GM19438 (cell line): ENCODE results near the gene COPG1.

Source experiments
- ATAC-seq: cut with Tn5 transposase; IDR thresholded peaks from one replicate; pipeline ENCODE4 v1.9.1; 2021; ENCODE audit warnings: low read depth; ENCODE audit not compliant: unreplicated experiment

The COPG1 gene

GRCh38 chr3:129276385-129276784 is 27.0 kb downstream of the COPG1 start:
- ATAC-seq: peak; percentile 82

GRCh38 chr3:129277829-129278271 is 28.4 kb downstream of the COPG1 start:
- no peak for ATAC-seq

GRCh38 chr3:129278439-129278965 is 29.1 kb downstream of the COPG1 start, which contains the start of gene HMCES:
TSS of gene HMCES (plus strand) at chr3:129278870. CDS start at chr3:129279733, 863 bp downstream.
- ATAC-seq: peak; percentile 48

GRCh38 chr3:129278966-129279906 is 29.8 kb downstream of the COPG1 start:
- peak; percentile 2 for ATAC-seq

GRCh38 chr3:129280183-129280582 is 30.8 kb downstream of the COPG1 start:
- ATAC-seq: no peak

- no peak for ATAC-seq
Measured at GRCh38 chr3:129281726-129282125, 32.3 kb downstream of the COPG1 start.

- peak; percentile 72 for ATAC-seq
Measured at GRCh38 chr3:129282727-129283327, 33.4 kb downstream of the COPG1 start.

GRCh38 chr3:129286081-129286480 is 36.7 kb downstream of the COPG1 start:
- ATAC-seq: no peak

GRCh38 chr3:129288446-129288845 is 39.0 kb downstream of the COPG1 start:
- no peak for ATAC-seq

- ATAC-seq: no peak
Measured at GRCh38 chr3:129289201-129289921, 40.0 kb downstream of the COPG1 start.

- no peak for ATAC-seq
Measured at GRCh38 chr3:129291236-129291886, 42.0 kb downstream of the COPG1 start.

GRCh38 chr3:129295286-129295685 is 45.9 kb downstream of the COPG1 start:
- ATAC-seq: no peak

GRCh38 chr3:129304146-129304961 is 54.9 kb downstream of the COPG1 start:
- no peak for ATAC-seq

GRCh38 chr3:129304962-129305222 is 55.5 kb downstream of the COPG1 start:
- ATAC-seq: no peak

GRCh38 chr3:129305592-129306091 is 56.2 kb downstream of the COPG1 start:
- ATAC-seq: peak; percentile 55

GRCh38 chr3:129308636-129309035 is 59.2 kb downstream of the COPG1 start:
- ATAC-seq: no peak

- ATAC-seq: no peak
Measured at GRCh38 chr3:129310111-129311011, 61.0 kb downstream of the COPG1 start.

GRCh38 chr3:129311054-129311902 is 61.9 kb downstream of the COPG1 start:
- no peak for ATAC-seq
